GM12878 (cell line): ENCODE results near the gene SLC2A4. TPM values are rescaled to one million over a fixed set of nuclear protein-coding genes. Genes with fewer than 3 reads are reported as not detected.
A peak's percentile ranks its signal among the peaks of the same experiment; 100 is the strongest.

Experiments used
- BACH1 ChIP-seq: fragments of 450-650 bp; IDR thresholded peaks from 2 replicates; pipeline ENCODE4 v1.6.1; 2017; ENCODE audit warnings: mild to moderate bottlenecking, borderline replicate concordance
- BRCA1 ChIP-seq: IDR thresholded peaks from 2 replicates; pipeline ENCODE4 v1.6.1; 2011; ENCODE audit warnings: low read depth, low read length, improper control_type of control experiment
- CBFB ChIP-seq: IDR thresholded peaks from 2 replicates; pipeline ENCODE4 v1.6.1; 2016; ENCODE audit warnings: antibody characterized with exemption, low read depth
- CEBPZ ChIP-seq: fragments of 150-350 bp; IDR thresholded peaks from 2 replicates; pipeline ENCODE4 v1.6.1; 2016; ENCODE audit warnings: low read depth, low read length
- CREB1 ChIP-seq: IDR thresholded peaks from 2 replicates; pipeline ENCODE4 v1.6.1; 2012; ENCODE audit warnings: low read depth, mild to moderate bottlenecking, inconsistent platforms
- DPF2 ChIP-seq: fragments of 450-650 bp; IDR thresholded peaks from 2 replicates; pipeline ENCODE4 v1.6.1; 2017; ENCODE audit warnings: mild to moderate bottlenecking
- FOS ChIP-seq: IDR thresholded peaks from 3 replicates; pipeline ENCODE4 v1.6.1; 2011; ENCODE audit warnings: borderline replicate concordance; ENCODE audit not compliant: insufficient read length; ENCODE audit errors: extremely low read depth
- KLF5 ChIP-seq: fragments of 450-650 bp; IDR thresholded peaks from 2 replicates; pipeline ENCODE4 v1.6.1; 2014; ENCODE audit warnings: mild to moderate bottlenecking; ENCODE audit not compliant: partially characterized antibody
- MEF2A ChIP-seq: IDR thresholded peaks from 2 replicates; pipeline ENCODE4 v1.6.1; 2011; ENCODE audit warnings: low read depth, mild to moderate bottlenecking, low read length, moderate library complexity; ENCODE audit not compliant: insufficient read depth
- MTA3 ChIP-seq: IDR thresholded peaks from 2 replicates; pipeline ENCODE4 v1.6.1; 2012; ENCODE audit warnings: low read length, inconsistent platforms, borderline replicate concordance
- NRF1 ChIP-seq: conservative IDR thresholded peaks from 2 replicates; pipeline ENCODE4 v1.6.1; 2011; ENCODE audit warnings: mild to moderate bottlenecking, low read depth, low read length, improper control_type of control experiment
- PAX5 ChIP-seq: IDR thresholded peaks from 2 replicates; pipeline ENCODE4 v1.6.1; 2011; ENCODE audit warnings: low read depth, low read length, borderline replicate concordance
- POLR2A ChIP-seq: IDR thresholded peaks from 2 replicates; pipeline ENCODE4 v1.6.1; 2011; ENCODE audit warnings: low read depth, mild to moderate bottlenecking, low read length
- RELA ChIP-seq: fragments of 450-650 bp; IDR thresholded peaks from 2 replicates; pipeline ENCODE4 v1.8.0; 2014; ENCODE audit warnings: borderline replicate concordance; ENCODE audit not compliant: partially characterized antibody
- SMAD5 ChIP-seq: IDR thresholded peaks from 2 replicates; pipeline ENCODE4 v1.6.1; 2016; ENCODE audit warnings: antibody characterized with exemption, low read depth
- SUPT20H ChIP-seq: IDR thresholded peaks from 2 replicates; pipeline ENCODE4 v1.6.1; 2011; ENCODE audit warnings: low read depth, mild to moderate bottlenecking, low read length, moderate library complexity, borderline replicate concordance; ENCODE audit not compliant: control insufficient read depth
- USF1 ChIP-seq: IDR thresholded peaks from 2 replicates; pipeline ENCODE4 v1.6.1; 2011; ENCODE audit warnings: borderline replicate concordance, low read depth, mild to moderate bottlenecking, moderate library complexity, mixed read lengths, low read length; ENCODE audit not compliant: insufficient read depth; ENCODE audit errors: extremely low read length
- ZNF384 ChIP-seq: IDR thresholded peaks from 2 replicates; pipeline ENCODE4 v1.6.1; 2012; ENCODE audit warnings: low read depth, mild to moderate bottlenecking, low read length, improper control_type of control experiment, borderline replicate concordance
- polyA plus RNA-seq, 11 experiments: library from polyadenylated mRNA; depleted of rRNA in 4 of 11; unstranded in 6 of 11; stranded (reverse) in 5 of 11; fragments of >200 nt; fragmentation: Nextera tagmentation in 4 of 11; fragmentation: Illumina TruSeq in 1 of 11; extraction: Ambion mirVana in 4 of 11; extraction: Trizol in 1 of 11; gene quantifications; 1 replicate in 1 of 11; 2 replicates in 10 of 11; pipeline versions ENCODE4 v1.2.1 to v1.2.3, GENCODE V29; 2011 to 2016; ENCODE audit warnings: inconsistent platforms in 2 of 11, missing spikeins in 2 of 11, low read depth in 1 of 11
- total RNA-seq, 4 experiments: library from RNA; depleted of rRNA in 3 of 4; stranded (reverse); fragments of >200 nt in 3 of 4; fragmentation: Illumina TruSeq in 1 of 4; extraction: Trizol in 1 of 4; gene quantifications; 2 replicates each; pipeline versions ENCODE4 v1.2.1 to v1.2.3, GENCODE V29; 2013 to 2021
- TF ChIP-seq, protein P1 (sequence below): IDR thresholded peaks from 2 replicates; pipeline ENCODE4 v1.6.1; 2011; ENCODE audit warnings: mild to moderate bottlenecking, low read depth, low read length, moderate library complexity; ENCODE audit not compliant: insufficient replicate concordance
- TF ChIP-seq, protein P2 (sequence below): fragments of 450-650 bp; IDR thresholded peaks from 2 replicates; pipeline ENCODE4 v1.6.1; 2018; ENCODE audit warnings: mild to moderate bottlenecking, low read depth, moderate library complexity; ENCODE audit not compliant: partially characterized antibody

Gene SLC2A4
- total and polyA plus RNA-seq, 10 of the 15 experiments (the other 5 are each of a cell fraction or from before 2014, with no cell fraction given) = 0.03 to 0.23 (median 0.04) TPM; not detected in 4

GRCh38 chr17:7329374-7329996 lies 48.0 kb downstream of the SLC2A4 start (continued):
- no peak for TF ChIP-seq PAX5
- TF ChIP-seq NRF1 = no peak
- TF ChIP-seq CBFB = no peak; the same call in 1 of the 2 replicates
- TF ChIP-seq USF1 = no peak
- TF ChIP-seq CEBPZ = no peak
- TF ChIP-seq DPF2 = no peak
- no peak; the same call in 1 of the 2 replicates for TF ChIP-seq BACH1
- no peak for TF ChIP-seq FOS
- peak; percentile 35; the same call in 1 of the 2 replicates for TF ChIP-seq SMAD5
- no peak for TF ChIP-seq BRCA1
- TF ChIP-seq, protein P1, sequence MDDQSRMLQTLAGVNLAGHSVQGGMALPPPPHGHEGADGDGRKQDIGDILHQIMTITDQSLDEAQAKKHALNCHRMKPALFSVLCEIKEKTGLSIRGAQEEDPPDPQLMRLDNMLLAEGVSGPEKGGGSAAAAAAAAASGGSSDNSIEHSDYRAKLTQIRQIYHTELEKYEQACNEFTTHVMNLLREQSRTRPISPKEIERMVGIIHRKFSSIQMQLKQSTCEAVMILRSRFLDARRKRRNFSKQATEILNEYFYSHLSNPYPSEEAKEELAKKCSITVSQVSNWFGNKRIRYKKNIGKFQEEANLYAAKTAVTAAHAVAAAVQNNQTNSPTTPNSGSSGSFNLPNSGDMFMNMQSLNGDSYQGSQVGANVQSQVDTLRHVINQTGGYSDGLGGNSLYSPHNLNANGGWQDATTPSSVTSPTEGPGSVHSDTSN = no peak
- TF ChIP-seq ZNF384 = no peak
- TF ChIP-seq, protein P2, sequence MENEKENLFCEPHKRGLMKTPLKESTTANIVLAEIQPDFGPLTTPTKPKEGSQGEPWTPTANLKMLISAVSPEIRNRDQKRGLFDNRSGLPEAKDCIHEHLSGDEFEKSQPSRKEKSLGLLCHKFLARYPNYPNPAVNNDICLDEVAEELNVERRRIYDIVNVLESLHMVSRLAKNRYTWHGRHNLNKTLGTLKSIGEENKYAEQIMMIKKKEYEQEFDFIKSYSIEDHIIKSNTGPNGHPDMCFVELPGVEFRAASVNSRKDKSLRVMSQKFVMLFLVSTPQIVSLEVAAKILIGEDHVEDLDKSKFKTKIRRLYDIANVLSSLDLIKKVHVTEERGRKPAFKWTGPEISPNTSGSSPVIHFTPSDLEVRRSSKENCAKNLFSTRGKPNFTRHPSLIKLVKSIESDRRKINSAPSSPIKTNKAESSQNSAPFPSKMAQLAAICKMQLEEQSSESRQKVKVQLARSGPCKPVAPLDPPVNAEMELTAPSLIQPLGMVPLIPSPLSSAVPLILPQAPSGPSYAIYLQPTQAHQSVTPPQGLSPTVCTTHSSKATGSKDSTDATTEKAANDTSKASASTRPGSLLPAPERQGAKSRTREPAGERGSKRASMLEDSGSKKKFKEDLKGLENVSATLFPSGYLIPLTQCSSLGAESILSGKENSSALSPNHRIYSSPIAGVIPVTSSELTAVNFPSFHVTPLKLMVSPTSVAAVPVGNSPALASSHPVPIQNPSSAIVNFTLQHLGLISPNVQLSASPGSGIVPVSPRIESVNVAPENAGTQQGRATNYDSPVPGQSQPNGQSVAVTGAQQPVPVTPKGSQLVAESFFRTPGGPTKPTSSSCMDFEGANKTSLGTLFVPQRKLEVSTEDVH = peak; percentile 87
- peak; percentile 13 for TF ChIP-seq KLF5
- no peak; the same call in 1 of the 2 replicates for TF ChIP-seq CREB1
- TF ChIP-seq MTA3 = no peak
- TF ChIP-seq POLR2A = peak; percentile 77
- no peak for TF ChIP-seq MEF2A
- TF ChIP-seq SUPT20H = no peak
- TF ChIP-seq RELA = no peak
